ENCODE measurements around the gene AK6.

AK6 gene

GRCh38 chr5:69364850-69365249 lies 4.5 kb downstream of the AK6 start:
- TF ChIP-seq CTCF (IDR thresholded peaks at IDR 0.05; ENCODE audit: low read depth, low read length): no peak
- H3K4me3 ChIP-seq (ENCODE audit: low read depth, low read length): no peak overlapping the region

GRCh38 chr5:69364414-69364813 lies 4.9 kb downstream of the AK6 start:
- TF ChIP-seq CTCF (IDR thresholded peaks at IDR 0.05; ENCODE audit: low read depth, low read length): 0 out of 2 replicates have a peak, but pooled peaks have one; percentile 16
- no peak overlapping the region for H3K4me3 ChIP-seq (ENCODE audit: low read depth, low read length)

GRCh38 chr5:69360442-69360841 lies 8.9 kb downstream of the AK6 start:
- H3K4me3 ChIP-seq (ENCODE audit: low read depth, low read length): no peak overlapping the region
- TF ChIP-seq CTCF (IDR thresholded peaks at IDR 0.05; ENCODE audit: low read depth, low read length): no peak

- no peak for TF ChIP-seq CTCF (IDR thresholded peaks at IDR 0.05; ENCODE audit: low read depth, low read length)
- H3K4me3 ChIP-seq (ENCODE audit: low read depth, low read length): no peak overlapping the region
Observed at GRCh38 chr5:69359699-69360098, 9.6 kb downstream of the AK6 start.

GRCh38 chr5:69350664-69351063 lies 18.7 kb downstream of the AK6 start:
- no peak overlapping the region for H3K4me3 ChIP-seq (ENCODE audit: low read depth, low read length)
- no peak for TF ChIP-seq CTCF (IDR thresholded peaks at IDR 0.05; ENCODE audit: low read depth, low read length)

- TF ChIP-seq CTCF (IDR thresholded peaks at IDR 0.05; ENCODE audit: low read depth, low read length): no peak
- H3K4me3 ChIP-seq (ENCODE audit: low read depth, low read length): no peak overlapping the region
Observed at GRCh38 chr5:69343083-69343482, 26.2 kb downstream of the AK6 start.

GRCh38 chr5:69341520-69342161 lies 27.7 kb downstream of the AK6 start:
- H3K4me3 ChIP-seq (ENCODE audit: low read depth, low read length): no peak overlapping the region
- TF ChIP-seq CTCF (IDR thresholded peaks at IDR 0.05; ENCODE audit: low read depth, low read length): no peak
